ENCODE data around the gene FAM222A.

Gene FAM222A

DNA sequence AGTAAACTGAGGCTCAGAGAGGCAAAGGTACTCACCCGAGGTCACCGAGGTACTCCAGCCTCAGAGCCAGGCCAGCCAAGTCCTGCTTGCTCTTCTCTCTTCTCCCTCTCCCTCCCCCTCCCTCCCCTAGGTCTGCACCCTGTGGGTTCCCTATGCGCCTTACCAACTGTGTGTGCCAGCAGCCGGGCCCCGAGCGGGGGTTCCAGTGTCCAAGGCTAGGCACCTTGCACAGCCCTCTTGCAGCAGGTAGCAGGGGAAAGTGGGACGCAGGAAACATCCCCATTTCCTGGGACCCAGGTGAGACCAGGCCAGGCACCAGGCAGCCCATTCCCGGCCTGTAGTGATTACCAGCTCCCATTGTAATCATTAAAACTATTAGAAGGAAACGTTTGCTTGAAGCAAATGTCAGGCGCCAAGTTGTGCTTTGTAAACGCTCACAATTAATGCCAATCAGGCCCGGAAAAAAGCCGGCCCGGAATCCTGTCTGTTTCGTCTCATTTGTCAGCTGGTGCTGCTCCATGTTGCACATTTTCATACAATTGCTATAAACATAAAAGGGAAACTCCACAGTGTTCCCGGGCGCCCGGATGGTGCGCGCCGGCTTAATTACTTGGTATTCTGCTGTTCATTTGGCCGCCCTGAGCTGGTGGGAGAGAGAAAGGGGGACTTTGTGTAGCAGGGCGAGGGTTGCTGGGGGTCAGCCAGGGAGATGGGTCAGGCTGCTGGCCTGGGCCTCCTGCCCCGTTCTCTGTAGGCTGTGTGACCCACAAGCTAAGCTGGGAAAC is 11.9 kb downstream of the FAM222A start:
- no peak for DNase-seq (ENCODE audit: low read depth)

DNA sequence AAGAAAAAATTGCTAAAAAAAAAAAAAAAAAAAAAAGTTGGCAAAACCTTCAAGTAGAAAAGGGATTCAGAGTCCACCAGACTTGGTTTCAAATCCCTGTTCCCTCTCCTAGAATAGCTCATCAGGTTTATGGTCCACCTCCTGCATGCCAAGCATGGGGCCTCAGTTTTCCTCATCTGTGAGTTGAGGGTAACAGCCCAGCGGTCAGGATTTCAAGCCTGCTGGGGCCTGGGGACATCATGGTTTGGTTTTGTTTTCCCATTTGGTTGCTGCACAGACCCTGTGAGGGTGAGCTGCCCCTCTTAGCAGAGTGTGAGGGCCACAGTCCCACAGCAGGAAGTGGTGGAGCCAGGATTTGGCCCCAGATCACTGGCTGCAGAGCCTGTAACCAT is 12.5 kb downstream of the FAM222A start:
- DNase-seq (ENCODE audit: low read depth): no peak

DNA sequence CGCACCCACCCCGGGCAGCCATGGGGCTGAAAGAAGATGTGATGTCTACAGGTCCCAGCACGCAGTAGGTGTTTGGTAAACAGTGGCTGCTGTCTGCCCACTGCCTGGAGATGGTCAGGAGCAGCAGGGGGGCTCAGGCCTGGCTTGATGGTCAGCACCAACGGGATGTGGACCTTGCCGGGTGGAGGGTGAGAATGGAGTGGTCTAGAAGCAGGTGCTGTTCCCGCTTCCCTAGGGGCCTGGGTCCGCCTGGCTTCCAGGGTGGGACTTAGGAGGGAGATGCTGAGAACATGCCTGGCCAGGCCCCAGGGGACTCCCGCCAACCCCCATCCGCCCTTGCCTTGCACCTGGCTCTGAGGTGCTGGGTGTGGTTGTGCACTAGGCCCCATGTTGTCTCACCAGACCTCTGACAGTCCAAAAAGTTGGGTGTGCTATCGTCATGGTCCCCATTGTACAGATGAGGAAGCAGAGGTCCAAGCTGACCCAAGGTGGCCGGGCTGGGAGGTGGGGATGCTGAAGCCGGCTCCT is 12.9 kb downstream of the FAM222A start:
- DNase-seq (ENCODE audit: low read depth): no peak

DNA sequence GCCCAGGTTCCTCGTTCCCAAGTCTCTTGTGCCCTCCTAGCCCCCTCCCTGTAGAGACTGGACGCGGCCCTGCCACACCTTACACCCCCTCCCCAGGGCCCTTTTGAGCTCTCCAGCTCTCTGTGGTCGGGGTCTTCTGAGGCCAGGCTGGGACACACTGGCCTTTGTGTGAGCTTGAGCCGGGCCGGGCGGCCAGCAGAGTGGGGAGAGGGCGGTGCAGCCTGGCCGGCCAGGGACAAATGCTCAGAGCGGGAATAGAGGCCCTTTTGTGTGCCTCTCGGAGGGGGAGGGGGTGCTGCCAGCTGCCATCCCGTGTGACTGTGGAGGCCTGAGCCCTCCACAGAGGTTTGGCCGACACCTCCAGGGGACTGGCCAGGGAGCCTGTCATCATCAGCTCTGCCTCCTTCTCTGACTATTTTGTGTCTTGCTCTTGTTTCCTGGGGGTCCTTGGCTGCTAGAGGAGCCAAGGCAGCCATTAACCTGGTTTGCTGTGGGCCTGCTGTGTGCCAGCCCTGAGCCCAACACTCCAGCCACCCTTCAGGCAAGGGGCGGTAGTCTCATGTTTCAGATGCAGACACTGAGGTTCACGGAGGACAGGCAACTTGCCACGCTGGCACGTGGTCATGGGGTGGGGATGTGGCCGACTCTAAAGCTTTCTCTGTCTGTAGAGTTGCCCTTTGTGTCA is 13.6 kb downstream of the FAM222A start:
- no peak for DNase-seq (ENCODE audit: low read depth)

DNA sequence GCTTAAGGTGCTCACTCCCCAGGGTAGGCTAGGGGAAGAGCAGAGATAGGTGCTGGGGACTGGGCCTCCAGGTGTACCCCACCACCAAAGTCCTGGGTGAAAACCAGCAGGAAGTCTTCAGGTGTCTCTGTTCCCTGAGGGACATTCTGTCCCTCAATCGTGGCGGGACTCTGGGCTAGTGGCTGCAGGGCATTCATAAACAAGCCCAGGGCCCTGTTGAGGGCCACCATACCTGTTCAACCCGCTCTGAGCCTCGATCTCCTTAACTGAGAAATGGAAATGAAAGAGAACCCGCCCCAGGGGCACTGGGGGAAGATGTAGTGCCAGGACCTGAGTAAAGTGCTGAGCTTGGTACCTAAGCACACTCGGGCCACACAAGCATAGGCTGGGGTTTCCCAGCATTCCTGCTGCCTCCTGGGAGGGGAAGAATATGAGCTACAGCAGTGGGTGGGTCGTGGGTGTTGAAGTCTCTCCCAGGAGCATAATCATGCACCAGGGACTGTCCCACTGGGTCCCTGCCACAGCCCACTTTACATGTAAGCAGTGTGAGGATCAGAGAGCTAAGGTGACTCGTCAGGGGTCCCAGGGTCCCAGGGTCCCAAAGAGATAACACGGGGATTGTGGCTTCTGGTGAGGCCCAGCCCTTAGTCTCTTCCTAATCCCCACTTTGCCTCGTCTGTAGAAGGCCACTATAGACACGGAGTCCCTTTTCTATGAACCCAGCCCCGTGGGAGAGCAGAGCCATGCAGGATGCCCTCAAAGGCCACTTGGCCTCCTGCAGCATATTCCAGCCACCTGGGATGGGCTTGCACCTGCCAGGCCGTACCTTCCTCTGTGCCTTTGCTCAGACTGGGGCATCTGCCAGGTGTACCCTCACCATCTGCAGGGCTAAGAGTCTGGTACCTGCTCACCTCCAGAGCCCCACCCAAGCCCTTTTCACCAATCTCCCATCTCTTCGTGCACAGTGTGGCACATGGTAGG is 14.4 kb downstream of the FAM222A start:
- no peak for DNase-seq (ENCODE audit: low read depth)

DNA sequence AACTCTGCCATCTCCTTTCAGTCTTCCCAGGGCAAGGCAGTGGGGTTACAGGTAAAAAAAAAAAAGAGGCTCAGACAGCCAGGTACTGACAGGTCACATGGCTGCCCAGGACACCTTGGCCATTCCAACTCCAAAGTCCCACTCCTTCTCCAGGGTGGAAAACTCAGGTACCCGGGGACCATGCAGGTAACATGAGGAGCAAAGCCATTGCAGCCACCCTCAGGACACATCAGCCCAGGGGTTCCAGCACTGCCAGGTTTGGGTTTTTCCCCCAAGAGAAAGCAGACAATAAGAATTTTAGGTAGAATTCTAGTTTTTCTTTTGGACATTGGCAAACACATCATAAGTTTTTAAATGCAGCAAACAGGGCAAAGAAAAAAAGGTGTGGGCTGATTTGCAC is 15.3 kb downstream of the FAM222A start:
- no peak for DNase-seq (ENCODE audit: low read depth)

DNA sequence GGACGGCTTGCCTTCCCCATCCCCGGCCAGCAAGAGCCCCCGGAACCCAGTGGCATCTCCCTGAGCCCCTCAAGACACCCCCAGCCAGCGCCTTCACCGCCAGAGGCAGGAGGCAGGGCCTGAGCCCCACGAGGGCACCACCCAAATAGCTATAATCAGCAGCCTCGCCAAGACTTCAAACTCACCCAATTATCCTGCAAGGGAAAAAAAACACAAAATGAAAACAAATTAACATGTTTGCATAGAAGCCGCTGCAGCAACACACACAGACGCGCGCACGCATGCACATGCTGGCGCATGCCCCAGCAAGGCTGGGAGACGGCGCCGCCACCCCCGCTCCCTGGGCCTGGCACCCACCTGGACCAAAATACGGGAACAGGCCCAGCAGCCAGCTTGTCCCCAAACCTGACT is 15.8 kb downstream of the FAM222A start:
- no peak for DNase-seq (ENCODE audit: low read depth)

DNA sequence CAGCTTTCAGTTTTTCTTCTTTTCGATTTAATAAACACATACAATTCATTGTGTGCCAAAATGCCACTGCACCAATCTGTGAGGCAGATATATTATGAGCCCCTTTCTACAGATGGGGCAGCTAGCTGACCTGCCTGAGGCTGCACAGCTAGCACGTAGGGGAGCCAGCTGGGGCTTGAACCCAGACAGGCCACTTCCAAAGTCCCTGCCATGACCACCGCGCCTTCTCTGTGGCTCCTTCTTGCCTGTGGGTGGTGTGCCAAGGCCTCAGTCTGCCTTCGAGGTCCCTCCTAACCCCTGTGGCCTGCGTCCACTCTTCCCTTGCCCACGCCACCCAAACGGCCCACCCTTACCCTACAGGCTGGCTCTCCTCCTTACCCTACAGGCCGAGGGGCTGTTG is 16.2 kb downstream of the FAM222A start:
- no peak for DNase-seq (ENCODE audit: low read depth)

DNA sequence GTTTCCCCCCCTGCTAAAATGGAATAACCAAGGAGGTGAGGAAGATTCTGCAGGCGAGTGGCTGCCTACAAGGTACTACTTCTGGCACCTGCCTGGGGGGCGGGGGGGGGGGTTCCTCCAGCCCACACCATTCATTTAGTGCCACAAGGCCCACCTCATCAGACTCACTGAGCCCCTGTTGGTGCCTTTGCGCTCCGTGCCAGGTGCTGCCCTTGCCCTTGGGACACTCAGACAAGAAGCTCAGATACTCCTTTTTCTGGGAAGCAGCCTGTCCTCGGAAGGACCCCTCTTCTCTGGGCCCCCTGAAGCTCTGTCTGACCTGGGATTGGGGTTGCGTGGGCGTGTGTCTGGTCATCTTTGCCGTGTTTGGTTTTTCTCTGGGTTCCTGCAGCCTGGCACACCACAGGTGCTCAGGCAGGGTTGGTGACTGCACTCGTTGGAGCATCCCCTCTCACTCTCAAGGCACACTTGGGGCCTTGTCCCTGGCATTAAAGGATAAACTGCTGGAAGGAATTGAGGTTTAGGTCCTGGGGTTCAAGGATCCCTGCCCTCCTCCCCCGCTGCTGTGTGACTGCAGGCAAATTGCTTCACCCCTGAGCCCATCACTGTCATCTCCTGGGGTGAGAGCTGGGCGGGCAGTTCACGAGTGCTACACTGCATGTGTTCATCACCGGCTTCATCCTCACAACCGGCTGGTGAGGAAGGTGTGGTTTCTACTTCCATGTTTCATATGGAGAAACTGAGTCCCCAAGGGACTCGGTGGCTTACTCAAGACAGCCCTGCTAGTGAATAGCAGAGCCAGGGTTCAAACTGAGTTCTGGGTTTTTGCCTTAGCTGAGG is 16.9 kb downstream of the FAM222A start:
- DNase-seq (ENCODE audit: low read depth): no peak

DNA sequence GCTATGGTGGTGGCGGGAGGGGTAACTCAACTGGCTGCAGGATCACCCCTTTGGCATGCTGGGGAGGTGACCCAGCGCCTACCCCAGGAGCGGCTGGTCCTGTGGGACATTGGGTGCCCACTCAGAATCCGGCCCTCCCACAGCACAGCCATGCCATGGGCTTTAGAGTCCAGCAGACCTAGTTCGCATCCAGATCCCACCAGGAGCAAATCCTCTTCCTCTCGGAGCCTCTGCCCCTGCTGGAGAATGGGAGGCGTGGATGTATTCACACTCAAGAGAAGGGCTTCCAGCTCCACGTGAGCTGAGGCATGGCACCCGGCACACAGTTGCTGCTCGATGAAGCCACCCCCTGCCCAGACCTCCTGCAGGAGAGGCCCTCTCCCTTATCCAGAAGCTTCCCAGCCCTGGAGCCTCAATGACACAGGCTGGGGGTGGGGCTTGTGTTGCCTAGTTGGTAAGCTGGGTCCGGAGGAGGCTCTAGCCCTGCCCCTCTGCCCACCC is 17.7 kb downstream of the FAM222A start:
- no peak for DNase-seq (ENCODE audit: low read depth)

DNA sequence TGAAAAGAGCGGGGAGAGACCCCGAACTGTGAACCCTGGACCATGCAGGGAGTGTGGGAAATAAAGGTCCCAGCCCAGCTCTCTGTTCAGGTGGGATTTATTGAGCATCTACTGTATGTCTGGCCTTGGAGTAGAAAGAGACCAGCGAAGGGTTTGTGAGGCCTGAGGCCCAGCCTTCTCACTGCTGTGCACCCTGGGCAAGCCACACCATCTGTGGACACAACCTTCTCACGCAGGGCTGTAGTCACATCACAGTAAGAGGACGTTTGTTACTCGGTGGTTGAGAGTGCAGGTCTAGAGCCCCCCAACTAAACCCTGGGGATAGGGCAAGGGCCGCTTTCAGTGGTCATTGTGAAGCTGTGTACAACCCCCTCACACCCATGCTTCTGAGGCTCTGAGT is 18.2 kb downstream of the FAM222A start:
- DNase-seq (ENCODE audit: low read depth): no peak

DNA sequence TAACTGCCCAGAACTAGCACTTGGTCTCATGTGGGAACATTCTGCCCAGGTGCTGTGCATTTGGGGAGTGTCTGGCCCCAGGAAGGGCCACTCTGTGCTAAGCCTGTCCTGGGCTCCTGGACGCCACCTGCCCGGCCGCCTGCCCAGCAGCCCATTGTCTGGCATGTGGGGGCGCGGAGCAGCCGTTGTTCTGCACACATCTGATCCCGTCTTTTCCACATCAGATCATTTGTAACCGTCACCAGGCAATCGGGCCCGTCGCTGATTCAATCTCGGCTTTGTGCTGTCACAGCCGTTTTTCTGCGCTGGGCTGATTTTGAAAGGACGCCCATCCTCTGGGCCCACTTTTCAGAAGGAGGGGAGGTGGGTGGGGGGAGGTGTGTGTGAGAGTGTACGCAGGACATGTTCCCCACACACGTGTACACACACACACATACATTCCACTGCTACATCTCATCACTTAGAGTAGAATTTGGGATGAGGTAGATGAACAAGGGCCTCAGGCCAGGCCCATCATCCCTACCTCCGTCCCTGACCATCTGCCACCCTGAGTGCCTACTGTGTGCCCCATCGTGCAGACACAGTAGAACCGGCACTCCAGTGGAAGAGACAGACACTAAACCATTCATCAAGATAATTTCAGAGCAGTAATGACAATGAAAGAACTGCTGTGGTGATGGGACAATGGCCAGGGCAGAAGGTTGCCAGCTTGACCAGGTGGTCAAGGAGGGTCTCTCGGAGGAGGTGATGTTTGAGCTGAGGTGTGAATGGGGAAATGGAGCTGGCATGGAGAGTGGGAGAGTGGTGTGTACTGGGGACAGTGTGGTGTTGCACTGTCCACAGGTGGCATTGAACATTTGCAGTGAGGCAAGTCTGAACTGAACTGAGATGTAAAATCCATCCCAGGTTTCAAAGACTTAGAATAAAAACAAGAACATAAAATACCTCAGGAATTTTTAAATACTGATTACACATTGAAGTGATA is 19.0 kb downstream of the FAM222A start:
- DNase-seq (ENCODE audit: low read depth): no peak

DNA sequence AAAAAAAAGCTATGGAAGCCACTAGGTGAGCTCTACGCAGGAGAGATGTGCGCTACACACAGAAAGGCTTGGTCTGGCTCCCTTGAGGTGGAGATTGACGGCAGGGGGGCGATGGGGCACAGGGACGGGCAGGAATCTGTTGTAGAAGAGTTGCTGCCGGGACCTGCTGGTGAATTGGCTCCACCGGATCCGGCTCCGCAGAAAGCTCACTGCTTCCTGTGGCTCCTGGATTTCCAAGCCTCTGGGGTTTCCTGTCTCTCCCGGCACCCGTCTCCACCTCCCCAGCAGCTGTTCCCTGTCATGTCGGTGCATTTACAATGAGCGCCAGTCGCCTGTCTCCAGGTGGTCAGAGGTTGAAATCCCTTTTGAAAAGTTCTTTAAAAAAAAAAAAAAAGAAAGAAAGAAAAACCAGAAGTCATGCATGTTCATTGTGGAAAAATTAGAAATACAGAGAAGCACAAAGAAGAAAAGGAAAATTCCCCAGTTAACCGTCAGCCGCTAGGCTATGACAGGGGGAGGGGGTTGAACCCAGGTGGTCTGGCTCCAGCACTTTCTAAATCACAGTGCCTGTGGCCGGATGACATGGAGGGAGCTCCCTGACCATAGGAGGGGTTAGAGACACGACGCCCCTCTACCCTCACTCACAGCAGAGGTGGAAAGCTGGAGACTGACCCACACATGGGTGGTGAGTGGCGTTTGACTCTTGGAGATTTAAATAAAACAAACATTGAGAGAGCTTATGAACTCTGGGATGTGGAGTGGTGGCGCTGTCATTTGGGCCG is 20.8 kb downstream of the FAM222A start:
- DNase-seq (ENCODE audit: low read depth): no peak

DNA sequence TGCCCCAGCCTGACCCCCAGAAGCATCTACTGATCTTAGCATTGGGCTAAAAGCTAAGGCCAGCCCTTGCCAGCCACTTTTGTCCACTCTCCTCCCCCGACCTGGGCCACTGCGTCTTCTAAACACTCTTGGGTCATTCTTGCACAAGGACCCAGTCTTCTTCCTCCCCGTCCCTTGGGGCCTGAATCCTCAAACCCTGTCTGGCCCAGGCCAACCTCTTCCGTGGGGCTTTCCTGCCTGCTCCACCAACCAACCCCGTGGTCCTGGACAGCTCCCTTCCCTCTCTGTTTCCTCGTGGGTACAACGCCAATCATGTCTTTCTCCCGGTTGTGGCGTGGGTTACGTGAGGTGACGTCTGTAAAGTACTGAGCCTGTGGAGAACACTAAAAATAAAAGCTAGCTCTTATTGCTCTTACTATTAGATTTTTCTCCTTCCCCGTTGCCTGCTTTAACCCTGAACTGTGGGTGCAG is 21.5 kb downstream of the FAM222A start:
- no peak for DNase-seq (ENCODE audit: low read depth)

DNA sequence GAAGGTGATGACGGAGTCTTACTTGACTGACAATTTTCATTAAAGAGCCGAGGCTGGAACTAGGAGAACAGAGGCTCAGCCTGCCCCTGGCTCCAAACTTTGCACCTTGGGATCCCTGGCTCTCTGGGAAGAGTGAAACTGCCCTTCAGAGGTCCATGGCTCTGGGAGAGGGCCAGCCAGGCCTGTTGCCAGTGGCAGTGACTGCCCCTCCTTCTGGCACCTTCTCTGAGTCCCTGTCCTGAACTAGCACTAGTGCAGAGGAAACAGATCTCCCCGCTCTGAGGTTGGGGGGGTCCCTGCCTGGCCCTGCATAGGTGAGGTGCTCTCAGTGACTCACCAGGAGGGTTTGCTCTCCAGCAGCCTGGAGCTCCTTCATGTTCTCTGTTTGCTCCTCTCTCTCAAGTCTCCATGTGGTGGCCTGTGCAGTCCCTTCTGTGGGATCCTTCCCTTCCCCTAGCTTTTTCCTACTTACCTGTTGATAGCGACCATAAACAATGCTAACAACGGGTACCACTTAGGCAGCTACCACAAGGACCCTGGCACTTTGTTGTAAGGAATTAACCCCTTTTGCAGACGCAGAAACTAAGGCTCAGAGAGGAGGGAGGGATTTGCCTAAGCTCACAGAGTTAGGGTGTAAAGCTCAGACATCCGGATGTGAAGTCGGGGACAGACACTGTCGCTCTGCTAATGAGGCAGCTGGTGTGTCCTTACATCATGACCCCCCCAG is 22.4 kb downstream of the FAM222A start:
- no peak for DNase-seq (ENCODE audit: low read depth)

DNA sequence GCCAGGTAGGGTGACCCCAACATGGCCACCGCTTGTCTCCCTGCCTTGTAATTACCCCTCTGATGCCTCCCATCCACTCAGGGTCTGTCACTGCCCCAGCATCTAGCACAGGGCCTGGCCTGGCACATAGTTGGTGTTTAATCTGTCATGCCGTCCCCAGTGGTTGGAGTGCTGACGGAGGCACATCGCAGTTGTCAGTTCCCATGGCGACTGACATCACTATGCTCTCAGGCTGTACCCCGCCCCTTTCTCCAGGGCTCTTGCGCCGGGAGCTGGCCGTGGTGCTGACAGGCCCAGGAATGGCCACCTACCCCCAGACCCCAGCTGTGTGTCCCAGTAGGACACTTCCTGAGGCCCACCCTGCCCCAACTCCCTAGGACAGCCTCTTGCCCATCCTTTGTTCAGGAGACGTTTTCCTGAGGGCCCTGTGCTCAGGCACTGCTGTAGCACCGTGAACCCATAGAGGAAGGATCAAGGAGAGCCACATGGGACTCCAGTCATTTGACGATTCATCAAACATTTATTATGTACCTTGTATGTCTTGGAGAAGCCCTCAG is 23.0 kb downstream of the FAM222A start:
- DNase-seq (ENCODE audit: low read depth): no peak

DNA sequence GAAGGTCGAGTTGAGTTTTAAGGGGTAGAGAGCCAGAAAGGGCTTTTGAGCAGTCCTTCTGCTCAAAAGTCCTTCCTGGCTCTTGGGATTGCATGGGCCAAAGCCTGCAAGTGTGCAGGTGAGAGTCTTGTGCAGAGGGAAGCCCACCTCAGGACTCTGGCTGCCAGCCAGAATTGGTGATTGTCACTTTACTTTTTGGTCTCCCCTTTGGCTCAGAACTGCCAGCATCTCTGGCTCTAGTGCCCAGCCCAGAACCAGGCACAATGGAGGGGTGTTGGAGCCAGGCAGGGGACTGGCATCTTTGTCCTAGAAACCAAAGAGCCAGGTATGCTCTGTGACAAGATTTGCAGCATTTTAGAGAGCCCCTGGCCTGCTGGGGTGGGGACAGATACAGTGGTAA is 23.5 kb downstream of the FAM222A start:
- no peak for DNase-seq (ENCODE audit: low read depth)

DNA sequence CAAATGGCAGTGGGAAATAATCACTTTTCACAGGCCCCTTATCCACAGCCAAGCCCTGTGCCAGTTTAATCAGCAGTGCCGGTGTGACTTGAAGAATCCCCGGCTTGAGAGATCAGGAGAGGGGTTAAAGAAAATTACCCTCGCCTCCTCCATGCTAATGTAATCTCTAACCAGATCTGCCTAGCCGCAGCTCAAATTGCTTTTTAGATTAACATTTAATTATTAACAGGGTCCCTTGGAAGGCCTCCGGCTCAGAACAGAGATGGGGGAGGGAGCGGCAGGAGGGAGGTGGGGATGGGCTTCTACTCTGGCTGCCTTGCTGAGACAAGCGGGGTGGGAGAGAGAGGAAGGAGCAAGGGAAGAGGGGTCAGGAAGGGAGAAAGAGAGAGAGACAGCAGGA is 24.0 kb downstream of the FAM222A start:
- DNase-seq (ENCODE audit: low read depth): no peak
